Activated CD8-positive, alpha-beta memory T cell treated with anti-CD3 and anti-CD28 coated beads, Interleukin-2, amount 50 U/mL, for 48 hours (primary cell): ENCODE data around the gene SIN3A.
"Not testable (repeated sequence)": the region's sequence is repeated elsewhere in the genome, so short reads cannot be mapped to it uniquely, and the experiment has no call there.

Experiments
- DNase-seq: peaks from one replicate; pipeline ENCODE4 v3.0.0-alpha.2; 2020

SIN3A gene

GRCh38 chr15:75353604-75354003 lies 97.9 kb downstream of the SIN3A start:
- no peak for DNase-seq

- peak; percentile 48 for DNase-seq
Observed at GRCh38 chr15:75352186-75353080, 99.1 kb downstream of the SIN3A start.

- DNase-seq = peak; percentile 57
Observed at GRCh38 chr15:75350601-75351361, 100.7 kb downstream of the SIN3A start.

- DNase-seq = peak; percentile 87
Observed at GRCh38 chr15:75349851-75350588, 101.5 kb downstream of the SIN3A start.

- not testable (repeated sequence) for DNase-seq
Observed at GRCh38 chr15:75349351-75349669, 102.2 kb downstream of the SIN3A start.

- DNase-seq = peak; percentile 62
Observed at GRCh38 chr15:75348562-75349350, 102.7 kb downstream of the SIN3A start.

- DNase-seq = peak; percentile 69
Observed at GRCh38 chr15:75348034-75348561, 103.4 kb downstream of the SIN3A start.

- peak; percentile 73 for DNase-seq
Observed at GRCh38 chr15:75347222-75348033, 104.1 kb downstream of the SIN3A start.

GRCh38 chr15:75346796-75347221 lies 104.7 kb downstream of the SIN3A start, which contains the start of gene NEIL1:
TSS of gene NEIL1 (plus strand) at chr15:75347039. CDS start at chr15:75348906, 1,867 bp downstream.
- no peak for DNase-seq

GRCh38 chr15:75343953-75344352 lies 107.5 kb downstream of the SIN3A start:
- DNase-seq = not testable (repeated sequence)

GRCh38 chr15:75342221-75342620 lies 109.3 kb downstream of the SIN3A start:
- DNase-seq = no peak

- DNase-seq = no peak
Observed at GRCh38 chr15:75339531-75340240, 111.8 kb downstream of the SIN3A start.

GRCh38 chr15:75338661-75339240 lies 112.7 kb downstream of the SIN3A start:
- DNase-seq = no peak

GRCh38 chr15:75335705-75336355 lies 115.7 kb downstream of the SIN3A start, which contains the start of gene COMMD4:
TSS of gene COMMD4 (plus strand) at chr15:75336063. CDS start at chr15:75336090, 27 bp downstream.
- peak; percentile 96 for DNase-seq

- DNase-seq = no peak
Observed at GRCh38 chr15:75335313-75335704, 116.2 kb downstream of the SIN3A start.

- DNase-seq = not testable (repeated sequence)
Observed at GRCh38 chr15:75333654-75334419, 117.7 kb downstream of the SIN3A start.

- DNase-seq = not testable (repeated sequence)
Observed at GRCh38 chr15:75332093-75332492, 119.4 kb downstream of the SIN3A start.

GRCh38 chr15:75329571-75329970 lies 121.9 kb downstream of the SIN3A start:
- no peak for DNase-seq
